ENCODE measurements around the gene ZNF451.

DNA sequence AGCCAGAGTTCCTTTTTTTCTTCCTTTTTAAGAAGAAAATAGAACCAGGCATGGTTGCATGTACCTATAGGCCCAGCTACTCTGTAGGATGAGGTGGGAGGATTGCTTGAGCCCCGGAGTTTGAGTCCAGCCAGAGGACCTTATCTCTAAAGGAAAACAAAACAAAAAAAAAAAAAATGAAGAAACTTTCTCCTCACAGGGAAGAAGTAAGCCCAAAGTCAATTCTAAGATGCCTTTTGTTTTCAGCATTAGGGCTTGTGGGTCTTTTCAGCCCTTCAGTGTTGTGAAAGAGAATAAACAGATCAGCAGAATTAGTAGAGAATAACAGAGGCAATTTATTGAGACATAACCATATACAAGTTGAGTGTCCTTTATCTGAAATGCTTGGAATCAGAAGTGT, 26.8 kb downstream of the ZNF451 start:
- TF ChIP-seq, protein P1, sequence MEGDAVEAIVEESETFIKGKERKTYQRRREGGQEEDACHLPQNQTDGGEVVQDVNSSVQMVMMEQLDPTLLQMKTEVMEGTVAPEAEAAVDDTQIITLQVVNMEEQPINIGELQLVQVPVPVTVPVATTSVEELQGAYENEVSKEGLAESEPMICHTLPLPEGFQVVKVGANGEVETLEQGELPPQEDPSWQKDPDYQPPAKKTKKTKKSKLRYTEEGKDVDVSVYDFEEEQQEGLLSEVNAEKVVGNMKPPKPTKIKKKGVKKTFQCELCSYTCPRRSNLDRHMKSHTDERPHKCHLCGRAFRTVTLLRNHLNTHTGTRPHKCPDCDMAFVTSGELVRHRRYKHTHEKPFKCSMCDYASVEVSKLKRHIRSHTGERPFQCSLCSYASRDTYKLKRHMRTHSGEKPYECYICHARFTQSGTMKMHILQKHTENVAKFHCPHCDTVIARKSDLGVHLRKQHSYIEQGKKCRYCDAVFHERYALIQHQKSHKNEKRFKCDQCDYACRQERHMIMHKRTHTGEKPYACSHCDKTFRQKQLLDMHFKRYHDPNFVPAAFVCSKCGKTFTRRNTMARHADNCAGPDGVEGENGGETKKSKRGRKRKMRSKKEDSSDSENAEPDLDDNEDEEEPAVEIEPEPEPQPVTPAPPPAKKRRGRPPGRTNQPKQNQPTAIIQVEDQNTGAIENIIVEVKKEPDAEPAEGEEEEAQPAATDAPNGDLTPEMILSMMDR (IDR thresholded peaks at IDR 0.05): no peak
- no peak for TF ChIP-seq ZFX (IDR thresholded peaks at IDR 0.05; ENCODE audit: borderline replicate concordance)

Data from 22Rv1 (cell line).